SK-N-SH (cell line): ENCODE measurements around the gene ACSBG1.

ENCODE experiments used
- ELF1 ChIP-seq: IDR thresholded peaks from 2 replicates; pipeline ENCODE4 v1.4.0; 2012
- EZH2phosphoT487 ChIP-seq: fragments of 200-600 bp; sonication (generic); IDR thresholded peaks from 2 replicates; pipeline ENCODE4 v1.6.1; 2017; ENCODE audit warnings: low read depth, mixed run types, mild to moderate bottlenecking, antibody characterized with exemption, moderate library complexity, borderline replicate concordance

DNA sequence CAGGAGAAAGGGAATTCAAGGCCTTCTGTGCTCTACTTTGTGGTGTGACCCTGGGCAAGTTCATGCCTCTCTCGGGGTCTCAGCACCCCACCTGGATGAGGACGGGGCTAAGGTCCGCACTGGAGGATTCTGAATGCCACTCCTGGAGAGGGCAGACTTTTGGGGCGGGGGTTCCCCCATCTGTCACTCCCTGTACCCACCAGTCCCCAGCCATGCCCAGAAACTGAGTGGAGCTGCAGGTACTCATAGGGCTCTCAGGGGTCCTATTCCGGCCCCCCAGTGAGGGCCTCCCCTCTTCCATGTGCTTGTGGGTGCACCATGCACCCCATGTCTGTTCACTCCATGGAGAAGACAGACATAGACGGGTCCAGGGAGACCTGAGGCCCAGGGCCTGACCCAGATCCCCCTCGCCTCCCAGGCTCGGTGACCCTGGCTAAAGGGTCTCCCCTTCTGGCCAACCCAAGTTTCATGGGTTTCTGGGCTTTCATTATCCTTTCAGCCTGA, 26.0 kb downstream of the ACSBG1 start:
- TF ChIP-seq ELF1 (no peak), EZH2phosphoT487 (no peak)
